GM12874 (cell line): ENCODE measurements around the gene MISP.

Experiments used
- TF ChIP-seq, protein P1 (sequence below): IDR thresholded peaks from 2 replicates; pipeline ENCODE4 v1.5.1; 2011; ENCODE audit warnings: low read depth, mild to moderate bottlenecking, control low read depth, low read length, moderate library complexity; ENCODE audit not compliant: insufficient read depth

Gene MISP

DNA sequence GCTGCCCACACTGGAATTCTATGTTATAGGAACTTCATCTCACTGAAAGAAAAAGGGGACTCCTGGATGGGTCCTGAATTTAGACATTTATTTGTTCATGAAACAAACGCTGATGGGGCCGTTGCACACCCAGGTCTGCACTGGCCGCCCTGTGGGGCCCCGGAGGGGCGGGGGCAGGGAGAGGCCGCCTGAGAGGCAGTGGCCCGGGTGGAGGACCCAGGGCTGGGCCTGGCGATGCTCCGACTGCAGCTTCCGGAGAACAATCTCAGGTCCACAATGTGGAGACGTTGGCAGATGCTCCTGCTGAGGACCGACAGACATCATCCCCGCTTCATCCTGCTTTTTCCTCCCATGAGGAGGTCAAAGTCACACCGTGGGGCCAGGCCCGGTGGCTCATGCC lies 30.0 kb downstream of the MISP start:
- TF ChIP-seq, protein P1, sequence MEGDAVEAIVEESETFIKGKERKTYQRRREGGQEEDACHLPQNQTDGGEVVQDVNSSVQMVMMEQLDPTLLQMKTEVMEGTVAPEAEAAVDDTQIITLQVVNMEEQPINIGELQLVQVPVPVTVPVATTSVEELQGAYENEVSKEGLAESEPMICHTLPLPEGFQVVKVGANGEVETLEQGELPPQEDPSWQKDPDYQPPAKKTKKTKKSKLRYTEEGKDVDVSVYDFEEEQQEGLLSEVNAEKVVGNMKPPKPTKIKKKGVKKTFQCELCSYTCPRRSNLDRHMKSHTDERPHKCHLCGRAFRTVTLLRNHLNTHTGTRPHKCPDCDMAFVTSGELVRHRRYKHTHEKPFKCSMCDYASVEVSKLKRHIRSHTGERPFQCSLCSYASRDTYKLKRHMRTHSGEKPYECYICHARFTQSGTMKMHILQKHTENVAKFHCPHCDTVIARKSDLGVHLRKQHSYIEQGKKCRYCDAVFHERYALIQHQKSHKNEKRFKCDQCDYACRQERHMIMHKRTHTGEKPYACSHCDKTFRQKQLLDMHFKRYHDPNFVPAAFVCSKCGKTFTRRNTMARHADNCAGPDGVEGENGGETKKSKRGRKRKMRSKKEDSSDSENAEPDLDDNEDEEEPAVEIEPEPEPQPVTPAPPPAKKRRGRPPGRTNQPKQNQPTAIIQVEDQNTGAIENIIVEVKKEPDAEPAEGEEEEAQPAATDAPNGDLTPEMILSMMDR = no peak

DNA sequence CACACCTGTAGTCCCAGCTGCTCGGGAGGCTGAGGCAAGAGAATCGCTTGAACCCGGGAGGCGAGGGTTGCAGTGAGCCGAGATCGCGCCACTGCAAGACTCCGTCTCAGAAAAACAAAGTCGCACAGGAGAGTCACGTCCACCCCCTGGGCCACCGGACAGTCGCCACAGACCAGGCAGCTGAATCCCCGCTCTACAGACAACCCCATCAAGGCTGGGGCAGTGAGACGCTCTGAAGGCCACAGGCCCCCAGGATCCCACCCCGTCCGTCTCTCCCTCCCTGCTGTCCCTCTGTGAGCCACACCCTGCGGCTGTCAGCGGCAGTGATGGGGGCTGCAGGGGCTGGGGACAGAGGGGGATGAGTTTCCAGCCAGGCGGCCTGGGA lies 30.9 kb downstream of the MISP start:
- TF ChIP-seq, protein P1 = no peak

DNA sequence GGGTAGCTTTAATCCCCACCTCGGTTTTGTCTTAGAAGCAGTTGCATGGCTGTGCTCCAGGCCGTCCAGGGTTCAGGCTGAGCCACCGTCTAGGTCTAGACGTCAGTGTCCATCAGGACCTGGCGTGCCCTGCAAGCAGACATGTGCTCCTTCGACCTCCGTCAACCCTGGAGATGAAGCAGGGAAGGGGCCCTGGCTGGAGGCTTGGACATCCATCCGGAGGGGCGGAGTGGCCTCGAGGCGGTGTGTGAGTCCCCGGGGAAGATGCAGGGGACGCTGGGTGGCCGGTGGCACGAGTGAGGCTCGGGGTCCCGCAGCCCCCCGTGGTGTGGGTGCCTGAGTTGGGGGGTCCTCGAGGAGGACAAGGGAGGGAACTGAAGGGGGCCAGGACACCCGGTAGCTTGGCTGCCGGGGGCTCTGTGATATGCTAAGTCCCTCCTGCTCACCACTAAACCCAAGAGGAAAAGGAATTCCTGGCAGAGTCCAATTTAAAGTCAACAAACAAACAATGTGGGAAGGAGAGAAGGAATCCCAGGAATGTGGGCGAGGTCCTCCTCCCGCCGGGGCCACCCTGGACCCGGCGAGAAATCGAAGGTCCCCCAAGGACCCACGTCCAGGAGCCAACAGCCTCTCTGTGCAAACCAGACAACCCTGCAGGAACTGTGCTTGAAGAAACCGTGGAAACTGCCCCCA lies 31.4 kb downstream of the MISP start:
- TF ChIP-seq, protein P1 = no peak

DNA sequence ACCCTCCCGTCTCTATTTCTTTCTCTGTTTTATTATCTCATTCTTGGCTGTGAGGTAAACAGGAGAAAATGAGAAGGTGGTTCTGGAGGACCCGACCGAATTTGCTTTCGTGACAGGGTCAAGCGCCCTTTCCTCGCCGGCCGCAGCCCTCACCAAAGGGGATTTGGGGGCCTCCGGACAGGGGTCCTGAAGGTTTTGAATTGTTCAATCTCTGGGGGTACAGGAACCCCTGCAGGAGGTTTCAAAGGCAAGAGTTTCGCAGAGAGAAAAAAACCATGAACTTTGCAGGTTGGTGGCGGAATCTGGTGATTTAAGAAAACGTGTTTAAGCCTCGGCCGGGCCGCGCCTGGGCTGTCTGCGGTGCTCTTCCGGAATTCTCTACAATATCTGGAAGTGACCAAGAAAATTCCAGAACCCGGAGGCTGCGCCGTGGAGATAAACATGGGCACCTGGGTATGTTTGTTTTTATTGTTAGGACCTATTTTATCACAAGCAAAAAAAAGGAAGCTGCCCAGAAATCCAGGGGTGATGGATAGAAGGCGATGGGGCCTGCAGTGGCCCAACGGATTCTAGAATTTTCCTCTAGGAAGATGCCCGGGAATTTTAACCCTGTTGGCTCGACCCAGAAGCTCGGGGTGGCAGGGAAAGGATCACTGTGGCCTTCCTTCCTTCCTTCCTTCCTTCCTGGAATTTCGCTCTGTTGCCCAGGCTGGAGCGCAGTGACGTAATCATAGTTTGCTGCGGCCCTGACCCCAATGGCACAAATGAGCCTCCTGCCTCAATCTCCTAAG lies 32.2 kb downstream of the MISP start:
- TF ChIP-seq, protein P1 = no peak

DNA sequence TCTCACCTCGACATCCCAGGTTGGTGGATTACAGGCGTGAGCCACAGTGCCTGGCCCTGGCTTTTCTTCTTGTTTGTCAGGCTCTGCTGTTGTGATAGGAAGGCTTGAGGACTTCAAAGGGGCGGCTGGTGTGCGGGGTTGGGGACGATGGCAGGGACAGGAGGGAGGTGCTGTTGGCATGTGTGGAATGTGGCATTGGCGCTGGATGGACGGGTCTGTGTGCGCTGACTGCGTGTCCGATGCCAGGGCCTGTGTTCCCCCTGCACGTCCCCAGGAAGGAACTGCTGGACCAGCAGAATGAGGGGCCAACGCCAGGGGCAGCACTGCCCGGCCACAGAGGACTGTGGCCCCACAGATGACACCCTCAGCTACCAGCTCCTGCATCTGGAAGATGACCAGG lies 33.6 kb downstream of the MISP start:
- TF ChIP-seq, protein P1 = no peak

DNA sequence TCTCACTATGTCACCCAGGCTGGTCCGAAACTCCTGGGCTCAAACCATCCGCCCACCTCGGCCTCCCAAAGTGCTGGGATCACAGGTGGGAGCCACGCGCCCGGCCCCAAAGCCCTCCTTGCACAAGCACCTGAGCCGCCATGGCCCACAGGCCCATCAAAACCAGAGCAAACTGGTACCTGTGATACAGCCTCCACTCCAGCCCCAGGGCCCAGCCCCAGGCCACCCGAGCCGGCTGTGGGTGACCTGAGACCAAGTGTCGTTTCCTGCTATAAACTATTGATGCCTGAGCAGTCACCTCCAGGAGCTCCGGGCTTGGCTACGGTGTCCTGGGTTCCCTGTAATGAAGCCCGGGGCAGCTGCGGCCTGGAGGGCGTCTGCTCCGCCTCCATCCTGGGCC lies 36.6 kb downstream of the MISP start:
- TF ChIP-seq, protein P1 = no peak

DNA sequence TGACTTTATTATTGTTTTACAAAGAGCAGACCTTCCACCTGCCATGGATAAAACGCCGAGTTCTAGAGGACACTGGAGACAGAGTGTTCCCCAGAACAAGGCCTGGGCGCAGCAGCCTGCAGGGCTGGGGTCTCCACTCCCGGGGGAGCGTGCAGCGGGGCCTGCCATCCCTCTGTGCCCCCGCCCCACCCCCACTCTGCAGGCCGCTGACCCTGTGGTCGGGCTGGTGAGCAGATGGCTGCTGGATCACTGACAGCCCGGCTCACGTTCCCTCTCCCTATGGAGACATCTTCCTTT lies 37.7 kb downstream of the MISP start:
- TF ChIP-seq, protein P1 = no peak
